ENCODE data around the gene IFT43.

Gene IFT43

GRCh38 chr14:76083796-76084765, 98.5 kb downstream of the IFT43 start:
- no peak for DNase-seq

- no peak for DNase-seq
Observed at GRCh38 chr14:76085358-76085757, 99.8 kb downstream of the IFT43 start.

DNA sequence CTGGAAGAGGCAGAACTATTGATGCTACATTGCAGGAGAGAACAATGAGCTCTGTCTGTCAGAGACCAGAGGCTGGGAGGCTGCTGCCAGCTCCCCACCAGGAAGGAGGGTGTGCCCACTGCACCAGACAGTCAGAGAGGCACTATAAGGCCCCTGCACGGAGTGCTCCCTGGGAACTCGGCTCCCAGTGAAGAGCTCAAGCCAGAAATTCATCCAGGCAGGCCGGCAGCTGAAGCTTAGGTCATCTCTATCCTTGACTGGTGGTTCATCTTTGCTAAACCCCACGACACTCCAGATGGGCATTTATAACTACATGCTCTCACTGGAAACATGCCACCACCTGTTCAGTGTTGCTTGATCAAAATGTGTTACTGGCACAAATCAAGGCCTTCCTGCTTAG, 101.1 kb downstream of the IFT43 start:
- no peak for DNase-seq

DNA sequence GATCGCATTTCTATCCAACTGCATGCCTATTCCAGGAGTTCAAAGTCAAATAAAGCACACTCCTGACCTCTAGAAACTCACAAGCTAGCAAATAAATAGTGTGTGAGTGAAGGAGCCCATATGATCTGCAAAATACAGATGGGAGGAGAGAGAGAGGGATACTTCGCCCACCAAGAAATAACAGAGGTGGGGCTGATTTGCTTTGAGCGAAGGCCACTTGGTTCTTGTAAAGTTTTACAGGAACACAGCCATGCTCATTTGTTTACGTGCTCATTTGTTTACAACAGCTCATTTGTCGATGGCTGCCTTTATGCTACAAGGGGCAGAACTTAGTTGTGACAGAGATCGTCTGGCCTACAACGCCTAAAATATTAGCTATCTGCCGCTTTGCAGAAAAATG, 102.8 kb downstream of the IFT43 start:
- no peak for DNase-seq

DNA sequence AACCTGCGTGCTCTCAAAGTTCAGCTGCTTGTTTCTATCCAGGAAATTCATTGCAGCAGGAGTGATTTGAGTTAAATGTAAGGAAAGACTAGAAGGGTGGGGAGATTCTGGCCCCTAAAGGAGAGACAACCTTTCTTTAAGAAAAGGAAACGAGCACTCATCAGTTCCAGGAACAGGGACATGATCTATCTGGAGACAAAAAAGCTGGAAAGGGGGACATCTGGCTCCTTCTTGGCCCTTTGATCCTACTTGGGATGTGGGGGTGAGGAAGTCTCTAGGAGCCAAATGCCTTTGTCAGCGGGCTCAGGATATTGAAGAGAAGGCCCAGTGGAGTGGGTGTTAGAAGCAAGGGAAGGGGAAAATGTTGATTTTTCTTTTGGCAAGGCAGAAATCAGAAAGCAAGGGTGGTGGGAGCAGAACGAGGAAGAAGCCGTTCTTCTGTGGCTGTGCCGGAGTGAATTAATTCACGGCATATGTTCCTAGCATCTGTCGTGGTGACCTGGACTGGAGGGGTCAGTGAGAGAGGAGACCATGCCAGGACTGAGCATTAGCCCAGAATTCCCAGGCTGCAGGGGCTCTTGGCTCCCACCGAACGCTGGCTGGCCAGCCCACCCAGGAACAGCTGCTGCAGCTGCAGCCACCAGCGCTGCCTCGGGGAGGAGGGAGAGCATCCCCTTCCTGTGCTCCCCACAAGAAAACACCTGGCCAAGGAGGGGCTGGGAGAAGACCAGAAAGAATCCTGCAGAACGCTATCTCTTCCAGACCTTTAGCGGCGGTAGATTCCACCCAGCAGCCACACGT, 103.4 kb downstream of the IFT43 start:
- no peak for DNase-seq

- no peak for DNase-seq
Observed at GRCh38 chr14:76089575-76089974, 104.0 kb downstream of the IFT43 start.

DNA sequence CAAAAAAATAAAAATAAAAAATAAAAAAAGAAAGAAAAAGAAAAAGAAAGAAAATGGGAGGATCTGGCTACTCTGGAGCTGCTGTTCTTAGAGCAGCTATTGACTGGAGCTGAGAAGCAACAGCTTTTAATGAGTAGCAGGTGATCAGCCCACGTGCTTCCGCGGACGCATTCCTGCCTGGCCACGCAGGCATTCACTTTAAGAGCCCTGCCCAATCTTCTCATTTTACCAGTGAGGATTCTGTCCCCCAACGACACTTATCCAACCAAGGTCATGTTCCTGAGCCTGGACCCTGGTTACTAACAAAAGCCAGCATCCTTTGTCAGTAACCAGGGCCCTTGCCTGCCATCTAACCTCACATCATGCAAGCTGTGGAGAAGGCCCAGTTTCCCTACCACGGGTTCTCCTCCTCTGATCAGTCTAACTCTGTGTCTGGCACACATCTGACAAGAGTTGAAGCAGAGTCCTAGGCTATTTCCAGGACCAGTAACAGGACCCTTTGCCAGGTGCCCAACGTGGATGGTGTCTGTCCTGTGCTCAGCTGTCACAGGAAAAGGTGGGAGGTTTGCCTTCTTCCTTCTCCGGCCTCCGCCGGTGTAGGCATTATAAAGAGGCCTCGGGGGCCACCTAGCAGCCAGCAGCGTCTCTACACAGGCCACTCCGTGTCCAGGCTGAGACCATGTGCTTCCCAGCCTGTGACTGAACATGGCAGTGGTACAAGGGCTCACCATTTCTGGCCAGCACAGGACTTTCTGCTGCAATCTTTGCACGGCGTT, 105.2 kb downstream of the IFT43 start:
- no peak for DNase-seq

- no peak for DNase-seq
Observed at GRCh38 chr14:76093077-76093476, 107.5 kb downstream of the IFT43 start.

DNA sequence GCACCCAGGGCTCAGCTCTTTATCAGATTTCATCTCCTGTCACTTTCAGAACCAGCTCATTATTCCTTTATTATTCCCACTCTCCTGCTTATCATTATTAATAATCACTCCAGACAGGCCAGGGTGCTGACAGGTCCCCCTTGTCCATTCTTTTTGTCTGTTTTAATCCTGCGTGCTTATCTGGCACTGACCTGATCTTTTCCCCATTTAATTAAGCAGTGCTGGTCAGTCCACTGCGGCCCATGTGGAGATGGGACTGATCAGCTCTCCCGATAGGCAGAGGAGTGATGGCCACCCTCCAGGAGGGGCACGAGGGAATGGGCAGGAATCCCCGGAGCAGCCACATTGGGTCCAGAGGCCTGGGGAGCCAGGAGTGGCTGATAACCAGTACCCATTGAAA, 110.7 kb downstream of the IFT43 start:
- DNase-seq: no peak

DNA sequence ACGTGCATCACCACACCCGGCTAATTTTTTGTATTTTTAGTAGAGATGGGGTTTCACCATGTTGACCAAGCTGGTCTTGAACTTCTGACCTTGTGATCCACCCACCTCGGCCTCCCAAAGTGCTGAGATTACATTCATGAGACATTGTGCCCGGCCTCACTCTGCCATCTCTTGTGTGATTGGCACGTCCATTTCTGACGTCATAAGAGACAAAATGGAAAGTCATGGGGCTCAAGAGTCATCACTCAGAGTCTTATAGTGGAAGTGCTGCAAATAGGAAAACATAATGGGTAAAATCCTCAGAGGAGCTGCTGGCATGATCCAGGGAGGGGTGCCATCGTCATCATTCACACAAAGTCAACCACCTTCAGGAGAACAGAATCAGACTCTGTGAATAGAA, 112.0 kb downstream of the IFT43 start:
- DNase-seq: no peak

GRCh38 chr14:76098047-76098446, 112.5 kb downstream of the IFT43 start:
- DNase-seq: no peak

- DNase-seq: no peak
Observed at GRCh38 chr14:76098916-76099675, 113.5 kb downstream of the IFT43 start.

- no peak for DNase-seq
Observed at GRCh38 chr14:76100236-76100635, 114.7 kb downstream of the IFT43 start.

- DNase-seq: no peak
Observed at GRCh38 chr14:76101391-76102379, 116.1 kb downstream of the IFT43 start.

GRCh38 chr14:76104802-76105355, 119.3 kb downstream of the IFT43 start:
- no peak for DNase-seq

GRCh38 chr14:76106188-76106587, 120.6 kb downstream of the IFT43 start:
- DNase-seq: no peak

DNA sequence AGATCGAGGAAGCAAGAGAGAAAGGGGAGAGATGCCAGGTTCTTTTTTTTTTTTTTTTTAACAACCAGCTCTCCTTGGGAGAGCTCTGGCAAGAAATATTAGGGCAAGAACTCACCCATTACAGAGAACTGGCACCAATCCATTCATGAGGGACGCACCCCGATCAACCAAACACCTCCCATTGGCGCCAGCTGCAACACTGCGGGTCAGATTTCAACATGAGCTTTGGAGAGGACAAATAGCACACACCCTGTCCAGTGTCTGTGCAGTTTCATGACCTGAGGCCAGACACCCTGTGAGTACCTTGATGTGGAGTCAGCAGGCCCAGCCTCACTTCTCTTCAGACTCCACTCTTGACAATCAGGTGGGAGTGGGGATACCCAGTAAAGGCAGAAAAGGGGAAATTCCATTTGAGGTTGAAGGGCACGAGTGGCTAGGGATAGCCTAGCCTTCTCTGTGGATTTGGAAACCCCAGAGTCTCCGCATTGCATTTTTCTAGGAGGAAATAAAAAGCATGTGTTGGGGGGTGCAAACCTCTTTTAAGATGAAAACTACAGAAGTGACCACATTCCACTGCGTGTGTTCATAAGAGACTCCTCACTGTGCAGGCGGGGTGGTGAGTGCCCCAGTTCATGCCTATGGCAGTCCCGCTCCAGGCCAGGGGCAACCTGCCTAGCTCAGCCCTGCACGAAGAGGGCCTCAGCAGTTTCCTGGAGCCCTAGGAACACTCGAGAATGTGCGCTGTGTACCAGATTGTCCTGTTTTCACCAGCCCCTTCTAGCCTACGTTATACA, 123.7 kb downstream of the IFT43 start:
- DNase-seq: no peak

DNA sequence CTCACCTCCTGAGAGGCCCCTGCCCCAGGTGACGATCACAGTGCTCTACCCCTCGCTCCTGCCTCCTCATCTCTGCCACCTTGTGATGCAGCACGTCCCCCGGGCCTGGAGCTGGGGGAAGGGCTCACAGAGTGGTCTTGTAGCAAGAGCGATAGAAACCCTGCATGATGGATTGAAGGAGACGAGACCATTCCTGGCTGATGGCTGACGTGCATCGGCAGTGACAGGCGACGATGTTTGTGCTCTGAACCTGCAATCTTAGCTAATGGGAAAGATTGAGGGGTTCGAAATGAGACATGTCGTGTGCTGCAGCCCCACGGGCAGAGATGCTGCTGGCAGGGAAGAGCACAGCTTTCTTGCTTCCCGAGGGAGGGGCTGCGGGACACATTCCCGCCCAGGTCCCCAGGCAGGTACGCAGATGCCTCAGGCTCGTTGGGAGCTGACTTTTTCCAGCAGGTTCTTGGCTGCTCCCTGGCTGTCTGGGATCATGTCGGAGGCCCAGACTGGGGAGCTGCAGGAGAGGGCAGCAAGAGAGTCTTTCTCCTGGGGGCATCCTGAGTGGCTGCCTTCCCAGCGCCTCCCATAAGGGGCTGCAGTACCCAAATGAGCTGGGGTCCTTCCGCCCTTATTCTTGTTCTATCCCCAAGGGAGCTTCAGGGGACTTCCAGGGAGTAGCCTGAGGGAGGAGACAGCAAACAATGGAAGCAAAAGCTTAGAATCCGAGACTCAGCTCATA, 127.5 kb downstream of the IFT43 start:
- no peak for DNase-seq

DNA sequence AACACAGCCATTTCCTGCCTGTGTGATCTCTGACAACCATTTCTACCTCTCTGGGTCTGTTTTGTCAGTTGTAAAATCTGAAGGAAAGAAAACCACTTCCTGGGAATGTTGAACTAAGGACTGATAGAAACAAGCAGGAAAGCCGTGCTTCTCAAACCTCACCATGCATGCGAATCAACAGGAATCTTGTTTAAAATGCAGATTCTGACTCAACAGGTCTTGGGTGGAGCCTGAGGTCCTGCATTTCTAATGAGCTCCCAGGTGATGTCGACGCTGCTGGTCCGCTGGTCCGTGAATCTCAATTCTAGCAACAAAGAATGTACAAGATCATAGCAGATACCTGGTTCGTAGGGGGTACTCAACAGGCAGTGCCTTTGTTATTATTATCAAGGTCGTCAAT, 128.1 kb downstream of the IFT43 start:
- no peak for DNase-seq
